Activated T-cell treated with anti-CD3 and anti-CD28 coated beads for 24 hours (primary cell): ENCODE data around the gene RUFY1.
"Not testable (repeated sequence)": the region's sequence is repeated elsewhere in the genome, so short reads cannot be mapped to it uniquely, and the experiment has no call there.

Experiments
- DNase-seq: peaks from one replicate; pipeline ENCODE4 v3.0.0-alpha.2; 2020; ENCODE audit warnings: low read depth

The RUFY1 gene

DNA sequence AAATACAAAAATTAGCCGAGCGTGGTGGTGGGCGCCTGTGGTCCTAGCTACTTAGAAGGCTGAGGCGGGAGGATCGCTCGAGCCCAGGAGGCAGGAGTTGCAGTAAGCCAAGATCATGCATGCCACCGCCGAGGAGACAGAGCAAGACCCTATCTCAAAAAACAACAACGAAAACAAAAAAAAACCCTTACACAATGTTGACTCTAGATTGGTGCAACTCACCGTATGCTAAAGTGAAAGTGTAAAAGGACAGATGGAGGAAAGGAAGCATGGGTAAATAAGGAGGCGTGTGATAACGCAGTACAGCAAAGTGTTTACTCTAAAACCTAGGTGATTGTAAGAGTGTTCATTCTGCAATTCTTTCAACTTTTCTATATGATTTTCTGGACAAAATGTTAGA, 15.9 kb upstream of the RUFY1 start:
- no peak for DNase-seq

DNA sequence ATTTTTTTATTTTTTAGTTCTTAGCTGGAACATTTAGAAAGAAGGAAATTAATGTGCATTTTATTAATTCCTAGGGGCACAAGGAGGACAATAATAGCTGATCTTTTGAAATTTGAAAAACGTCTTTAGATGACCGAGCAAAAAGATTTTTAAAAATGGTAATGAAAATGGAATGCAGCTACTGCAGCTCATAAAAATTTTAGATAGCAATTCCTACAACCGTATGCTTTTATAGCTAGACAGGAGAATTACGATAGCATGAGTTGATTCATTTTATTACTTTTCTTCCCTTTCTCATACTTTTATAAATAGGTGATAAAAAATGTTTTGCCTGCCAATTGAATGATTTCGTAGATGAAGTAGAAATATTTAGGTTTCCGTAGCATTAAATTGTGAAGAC, 13.7 kb upstream of the RUFY1 start:
- DNase-seq, result no peak

DNA sequence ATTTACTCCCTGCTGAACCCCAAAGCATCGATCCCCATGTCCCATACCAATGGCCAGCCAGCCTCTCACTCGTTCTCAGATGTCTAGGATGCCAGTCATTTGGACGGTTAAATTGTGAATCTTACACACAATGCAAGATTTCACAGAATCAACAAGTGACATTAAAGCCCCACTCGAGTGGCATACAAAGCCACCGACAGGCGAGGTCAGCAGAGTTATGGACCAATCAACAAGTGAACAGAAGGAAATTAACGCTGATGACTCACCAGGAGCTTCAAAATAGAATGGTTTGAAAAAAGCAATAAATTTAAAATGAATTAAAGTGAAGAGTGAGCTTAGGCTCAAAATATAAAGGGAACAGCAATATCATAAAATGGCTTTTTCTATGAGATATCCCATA, 8.2 kb upstream of the RUFY1 start:
- no peak for DNase-seq

DNA sequence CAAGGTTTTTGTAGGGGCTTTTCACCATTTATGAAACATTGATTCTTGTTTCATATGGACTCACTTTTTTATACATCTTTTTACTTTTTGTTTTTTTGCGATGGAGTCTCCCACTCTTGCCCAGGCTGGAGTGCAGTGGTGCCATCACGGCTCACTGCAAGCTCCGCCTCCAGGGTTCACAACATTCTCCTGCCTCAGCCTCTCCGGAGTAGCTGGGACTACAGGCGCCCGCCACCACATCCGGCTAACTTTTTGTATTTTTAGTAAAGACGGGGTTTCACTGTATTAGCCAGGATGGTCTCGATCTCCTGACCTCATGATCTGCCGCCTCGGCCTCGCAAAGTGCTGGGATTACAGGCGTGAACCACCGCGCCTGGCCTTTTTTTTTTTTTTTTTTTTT, 7.1 kb upstream of the RUFY1 start:
- not testable (repeated sequence) for DNase-seq

DNA sequence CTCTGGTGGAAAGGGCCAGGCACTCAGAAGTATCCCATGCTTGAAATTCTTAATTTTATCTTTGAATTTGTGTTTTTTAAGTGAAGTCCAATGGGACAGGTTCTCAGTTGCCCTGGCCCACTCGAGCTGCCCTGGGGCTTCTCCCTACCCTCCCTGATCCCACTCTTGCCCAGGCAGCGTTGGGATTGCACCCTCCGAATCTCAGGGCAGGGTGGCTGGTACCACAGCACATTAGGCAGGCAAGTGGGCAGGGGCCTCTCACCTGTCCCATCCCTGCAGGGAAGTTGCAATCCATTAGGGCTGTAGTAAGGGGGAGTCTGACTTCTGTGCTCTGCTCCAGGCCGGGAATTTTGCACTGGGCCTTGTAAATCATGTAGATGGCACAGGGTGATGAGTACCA, 2.7 kb downstream of the RUFY1 start:
- no peak for DNase-seq

DNA sequence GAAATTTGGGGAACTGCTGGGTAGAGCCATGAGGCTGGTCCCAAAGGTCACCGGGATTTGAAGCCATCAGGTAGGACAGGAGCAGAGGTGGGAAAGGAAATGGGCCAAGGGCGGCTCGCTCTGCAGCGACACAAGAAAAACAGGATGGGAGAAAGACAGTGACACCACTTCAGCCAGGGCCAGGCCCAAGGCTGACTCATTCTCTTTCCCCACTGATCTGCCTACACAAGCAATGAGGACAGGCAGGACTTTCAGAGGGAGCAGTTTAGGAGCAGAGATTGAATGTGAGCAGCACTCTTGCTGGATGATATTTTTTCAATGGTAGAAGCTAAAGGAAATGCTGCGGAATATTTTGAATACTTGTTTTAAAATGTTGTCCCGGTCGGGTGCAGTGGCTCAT, 3.5 kb downstream of the RUFY1 start:
- DNase-seq, result no peak

DNA sequence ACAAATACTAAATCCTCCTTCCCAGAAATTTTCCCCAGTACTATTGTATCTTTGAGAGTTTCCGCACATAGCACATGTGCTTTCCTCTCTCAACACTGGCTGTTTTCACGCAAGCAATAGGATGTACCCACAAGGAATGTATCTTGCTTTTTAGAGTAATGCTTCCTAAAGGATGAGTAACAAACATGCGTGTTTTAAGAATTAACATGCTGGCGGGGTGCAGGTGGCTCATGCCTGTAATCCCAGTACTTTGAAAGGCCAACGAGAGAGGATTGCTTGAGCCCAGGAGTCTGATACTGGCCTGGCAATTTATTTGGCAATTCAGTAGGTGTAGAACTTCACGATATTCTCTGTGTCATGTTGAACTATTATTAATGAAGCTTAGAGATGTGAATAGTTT, 4.6 kb downstream of the RUFY1 start:
- DNase-seq, result no peak

DNA sequence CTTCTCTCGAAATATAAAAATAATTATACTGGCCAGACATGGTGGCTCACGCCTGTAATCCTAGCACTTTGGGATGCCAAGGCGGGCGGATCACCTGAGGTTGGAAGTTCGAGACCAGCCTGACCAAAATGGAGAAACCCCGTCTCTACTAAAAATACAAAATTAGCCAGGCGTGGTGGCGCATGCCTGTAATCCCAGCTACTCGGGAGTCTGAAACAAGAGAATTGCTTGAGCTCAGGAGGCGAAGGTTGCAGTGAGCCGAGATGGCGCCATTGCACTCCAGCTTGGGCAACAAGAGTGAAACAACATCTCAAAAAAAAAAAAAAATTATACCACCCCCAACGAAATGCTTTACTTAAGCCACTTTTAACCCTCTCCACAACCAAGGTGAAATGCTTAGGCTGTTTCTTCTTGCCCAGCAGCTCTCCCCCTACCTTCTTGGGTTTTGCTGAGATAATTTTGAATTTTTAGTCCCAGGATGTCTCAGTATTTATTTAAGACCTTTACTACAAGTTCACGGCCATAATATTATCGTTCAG, 8.0 kb downstream of the RUFY1 start:
- not testable (repeated sequence) for DNase-seq

DNA sequence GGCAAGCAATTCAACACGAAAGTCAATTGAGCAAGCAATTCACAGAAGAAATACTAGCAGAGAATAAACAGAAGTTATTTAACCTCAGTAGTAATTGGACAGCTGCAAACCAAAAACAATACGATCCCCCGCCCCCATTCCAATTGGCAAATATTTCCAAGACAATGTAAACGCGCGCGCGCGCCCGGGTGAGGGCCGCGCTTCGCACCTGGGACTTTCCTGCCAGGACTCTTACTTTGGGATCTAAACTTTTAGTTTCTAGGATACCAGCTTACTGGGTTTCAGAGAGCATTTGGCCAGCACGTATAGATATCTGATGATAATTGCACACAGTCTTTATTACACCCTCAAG, 8.6 kb downstream of the RUFY1 start:
- no peak for DNase-seq

DNA sequence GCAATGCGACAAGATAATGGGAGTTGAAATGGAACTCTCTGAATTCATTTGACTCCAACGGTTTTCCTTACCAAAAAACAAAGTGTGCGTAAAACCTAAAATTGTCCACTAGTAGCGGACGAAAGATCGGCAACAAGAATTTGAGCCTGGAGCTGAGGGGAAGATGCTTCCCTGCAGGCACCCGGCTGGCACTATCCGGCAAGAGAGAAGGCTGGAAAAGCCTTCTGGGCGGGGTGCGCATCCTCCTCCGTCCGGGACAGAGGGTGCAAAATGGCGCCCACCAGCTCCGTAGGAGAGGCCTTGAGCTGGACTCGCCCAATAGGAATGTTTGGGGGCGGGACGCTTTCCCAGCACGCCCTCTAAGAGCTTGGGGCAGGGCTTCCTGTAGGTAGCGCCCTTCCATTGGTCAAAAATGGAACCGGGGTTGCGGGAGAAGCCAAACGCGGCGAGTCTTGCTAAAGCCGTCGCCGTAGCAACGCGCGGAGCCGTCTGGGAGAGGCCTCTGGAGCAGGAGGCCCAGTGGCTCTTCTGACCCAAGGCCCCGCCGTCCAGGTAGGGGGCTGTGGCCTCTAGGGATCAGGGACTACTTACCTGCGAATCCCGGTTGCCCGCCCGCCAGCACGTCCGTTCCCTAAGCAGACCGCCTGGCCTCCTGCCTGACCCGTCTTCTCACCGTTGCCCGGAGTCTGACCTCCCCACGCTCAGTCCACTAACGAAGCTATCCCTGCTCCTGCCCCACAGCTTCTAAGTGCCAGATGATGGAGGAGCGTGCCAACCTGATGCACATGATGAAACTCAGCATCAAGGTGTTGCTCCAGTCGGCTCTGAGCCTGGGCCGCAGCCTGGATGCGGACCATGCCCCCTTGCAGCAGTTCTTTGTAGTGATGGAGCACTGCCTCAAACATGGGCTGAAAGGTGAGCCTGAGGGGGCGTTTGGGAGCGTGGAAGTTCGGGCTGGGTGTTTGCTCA, 9.2 kb downstream of the RUFY1 start:
- peak; percentile 86 for DNase-seq

DNA sequence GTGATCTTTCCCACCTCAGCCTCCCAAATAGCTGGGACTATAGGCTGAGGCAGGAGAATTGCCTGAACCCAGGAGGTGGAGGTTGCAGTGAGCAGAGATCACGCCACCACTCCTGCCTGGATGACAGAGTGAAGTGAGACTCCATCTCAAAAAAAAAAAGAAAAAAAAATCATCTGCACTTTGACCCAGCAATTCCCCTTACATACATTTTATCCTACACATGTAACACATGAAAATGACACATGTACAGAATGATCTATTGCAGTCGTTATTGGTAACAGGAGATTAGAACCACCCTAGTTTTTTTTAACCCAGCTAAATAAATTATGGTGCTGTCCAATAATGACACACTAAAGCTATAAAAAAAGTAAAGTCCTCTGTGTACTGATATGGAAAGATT, 14.2 kb downstream of the RUFY1 start:
- no peak for DNase-seq

DNA sequence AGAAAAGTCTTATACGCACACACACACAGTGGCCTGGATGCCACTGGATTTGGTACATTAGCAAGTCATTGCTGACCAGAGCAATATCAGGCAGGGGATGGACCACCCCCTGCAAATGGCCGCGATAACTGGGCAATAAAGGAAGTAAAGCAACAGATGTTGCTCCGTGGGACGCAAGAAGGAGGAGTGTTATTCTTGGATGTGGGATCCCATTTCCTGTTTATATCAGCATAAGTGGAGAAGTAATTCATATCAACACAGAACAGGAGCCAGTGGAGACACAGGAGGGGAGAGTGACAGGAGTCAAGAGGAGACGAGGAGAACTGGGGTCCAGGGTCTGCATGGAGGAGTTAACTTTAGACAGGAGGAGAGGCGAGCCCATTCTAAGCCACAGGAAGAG, 18.4 kb downstream of the RUFY1 start:
- DNase-seq, result no peak

DNA sequence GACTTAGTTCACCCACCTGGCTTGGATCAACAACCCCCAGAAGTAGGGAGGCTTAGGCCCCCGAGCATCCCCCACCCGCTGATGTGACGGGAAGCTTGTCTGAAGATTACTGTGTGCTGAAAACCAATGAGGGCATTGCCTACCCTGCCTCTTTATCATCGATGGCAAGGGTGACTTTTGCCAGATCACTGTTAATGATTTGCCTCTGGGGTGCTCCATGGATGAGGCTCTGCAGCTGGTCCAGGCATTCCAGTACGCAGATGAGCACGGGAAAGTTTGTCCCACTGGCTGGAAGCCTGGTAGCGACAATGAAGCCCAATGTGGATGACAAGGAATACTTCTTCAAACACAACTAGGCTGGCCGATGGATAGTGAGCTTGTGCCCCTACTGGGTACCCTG, 22.0 kb downstream of the RUFY1 start:
- DNase-seq, result no peak

DNA sequence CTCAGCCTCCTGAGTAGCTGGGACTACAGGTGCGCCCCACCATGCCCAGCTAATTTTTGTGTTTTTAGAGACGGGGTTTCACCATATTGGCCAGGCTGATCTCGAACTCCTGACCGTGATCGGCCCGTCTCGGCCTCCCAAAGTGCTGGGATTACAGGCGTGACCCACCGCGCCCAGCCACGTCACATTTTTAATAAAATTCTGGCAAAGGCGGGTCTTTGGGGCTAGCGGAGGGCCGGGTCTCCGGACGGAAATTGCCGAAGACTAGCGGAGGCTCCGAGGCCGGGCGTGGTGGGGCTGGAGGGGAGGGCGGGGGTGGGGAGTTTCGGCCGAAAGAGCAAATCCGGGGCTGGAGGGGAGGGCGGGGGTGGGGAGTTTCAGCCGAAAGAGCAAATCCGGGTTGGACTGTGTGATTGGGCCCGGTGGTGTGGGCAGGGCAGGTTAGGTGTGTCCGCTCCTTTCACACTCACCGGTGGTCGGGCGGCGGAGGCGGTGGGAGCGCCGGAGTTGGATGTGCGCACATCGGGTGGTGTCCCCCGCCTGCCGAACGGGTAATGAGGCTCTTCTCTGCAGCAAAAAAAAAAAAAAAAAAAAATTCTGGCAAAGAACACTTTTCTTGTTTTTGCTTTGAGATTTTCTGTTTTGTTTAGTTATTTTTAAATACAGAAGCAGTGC, 27.1 kb downstream of the RUFY1 start:
- no peak for DNase-seq

DNA sequence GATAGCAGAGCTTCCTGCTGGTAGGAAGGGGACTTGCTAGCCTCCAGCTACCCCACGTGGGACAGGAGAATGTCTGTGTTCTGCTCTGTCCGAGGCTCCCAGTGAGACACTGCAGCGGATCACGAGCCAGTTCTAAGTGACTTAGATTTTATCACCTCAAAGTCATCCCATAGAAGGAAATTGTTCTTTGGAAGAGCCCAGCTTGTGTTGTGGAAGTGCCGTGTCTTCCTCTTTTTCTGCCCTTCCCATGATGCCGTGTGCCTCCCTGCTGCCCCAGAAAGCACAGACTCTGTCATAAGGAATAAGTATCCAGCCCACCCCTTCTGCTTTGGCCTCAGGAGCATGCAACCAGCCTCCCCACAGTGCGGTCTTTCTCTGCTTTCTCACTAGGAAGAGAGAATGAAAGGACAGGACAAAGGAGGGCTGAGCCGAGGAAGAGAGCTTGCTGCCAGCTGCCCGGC, 35.6 kb downstream of the RUFY1 start:
- DNase-seq, result no peak

DNA sequence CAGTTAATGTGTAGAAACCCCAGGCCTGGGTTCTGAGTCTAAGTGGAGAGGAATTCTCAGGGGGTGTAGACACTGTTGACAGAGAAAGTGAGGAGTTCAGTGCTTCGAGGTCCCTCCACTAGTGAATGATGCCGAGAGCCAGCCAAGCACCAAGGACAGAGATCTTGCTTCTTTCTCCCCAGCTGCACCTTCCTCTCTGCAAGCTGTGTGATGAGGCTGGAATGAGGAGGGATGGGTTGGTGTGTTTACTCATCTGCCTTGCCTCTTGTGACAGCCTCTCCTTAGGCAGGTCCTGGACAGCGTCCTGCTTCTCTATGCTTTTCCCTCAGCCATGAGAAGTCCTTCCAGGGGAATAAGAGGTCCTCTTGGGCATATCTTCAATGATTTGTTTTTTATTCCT, 37.8 kb downstream of the RUFY1 start:
- no peak for DNase-seq

DNA sequence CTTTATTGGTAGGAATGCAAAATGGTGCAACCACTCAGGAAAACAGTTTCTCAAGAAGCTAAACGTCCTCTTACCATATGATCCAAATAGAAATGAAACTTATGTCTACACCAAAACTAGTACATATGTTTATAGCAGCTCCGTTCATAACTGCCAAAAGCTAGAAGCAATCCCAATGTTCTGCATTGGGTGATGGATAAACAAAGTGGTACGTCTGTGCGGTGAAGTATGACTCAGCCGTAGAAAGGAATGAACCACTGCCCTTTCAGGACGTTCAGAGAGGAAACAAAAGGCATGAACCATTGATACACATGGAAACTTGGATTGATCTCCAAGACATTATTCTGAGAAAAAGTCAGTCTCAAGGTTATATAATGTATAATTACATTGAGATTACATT, 45.6 kb downstream of the RUFY1 start:
- DNase-seq, result no peak

DNA sequence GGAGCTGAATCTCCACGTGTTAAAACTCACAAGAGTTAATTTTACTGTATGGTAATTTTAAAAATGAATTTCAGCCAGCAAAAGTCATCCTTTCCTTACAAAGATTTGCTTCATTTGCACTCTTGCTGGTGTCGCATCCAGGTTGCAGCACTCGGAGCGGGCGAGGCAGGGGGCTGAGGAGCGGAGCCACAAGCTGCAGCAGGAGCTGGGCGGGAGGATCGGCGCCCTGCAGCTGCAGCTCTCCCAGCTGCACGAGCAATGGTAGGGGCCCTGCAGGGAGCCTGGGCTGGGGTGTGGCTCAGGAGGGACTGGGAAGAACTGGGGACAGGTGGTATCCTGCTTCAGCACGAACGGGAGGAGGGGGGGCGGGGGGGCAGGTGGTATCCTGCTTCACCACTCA, 46.1 kb downstream of the RUFY1 start:
- no peak for DNase-seq

DNA sequence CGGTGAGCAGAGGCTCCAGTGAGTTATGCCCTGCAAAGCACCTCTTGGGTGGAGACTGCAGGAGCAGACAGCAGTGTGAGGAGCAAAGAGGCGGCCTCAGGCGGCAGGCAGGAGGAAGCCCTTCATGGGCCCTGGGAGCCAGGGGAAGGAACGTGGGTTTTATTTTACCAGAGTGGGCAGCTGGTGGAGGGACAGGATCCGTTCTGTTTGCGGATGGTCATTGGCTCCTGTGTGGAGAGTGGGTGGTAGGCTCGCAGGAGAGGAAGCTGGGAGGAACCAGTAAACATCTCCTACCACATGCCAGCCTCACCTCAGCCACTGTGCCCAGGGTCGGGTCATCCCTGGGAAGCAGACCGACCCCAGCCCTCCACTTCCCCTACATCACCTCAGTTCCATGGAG, 48.7 kb downstream of the RUFY1 start:
- no peak for DNase-seq

DNA sequence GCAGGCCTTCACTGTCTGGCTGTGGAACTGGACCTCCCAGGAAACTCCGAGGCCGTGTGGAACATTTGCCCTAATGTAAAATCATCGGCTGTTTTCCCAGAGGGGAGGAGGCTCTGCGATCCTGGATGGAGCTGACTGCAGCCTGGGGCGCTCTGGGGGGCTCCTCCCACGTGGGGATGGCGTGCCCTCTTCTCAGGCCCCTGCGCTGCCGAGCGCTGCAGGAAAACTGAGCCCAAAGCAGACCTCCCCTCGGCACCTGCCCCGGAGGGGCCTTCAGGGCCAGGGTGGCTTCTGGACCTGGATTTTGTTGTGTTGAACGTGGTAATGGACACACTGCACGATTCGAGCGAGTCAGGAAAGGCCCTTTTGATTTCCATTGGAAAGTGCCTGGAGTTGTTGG, 49.2 kb downstream of the RUFY1 start:
- no peak for DNase-seq

DNA sequence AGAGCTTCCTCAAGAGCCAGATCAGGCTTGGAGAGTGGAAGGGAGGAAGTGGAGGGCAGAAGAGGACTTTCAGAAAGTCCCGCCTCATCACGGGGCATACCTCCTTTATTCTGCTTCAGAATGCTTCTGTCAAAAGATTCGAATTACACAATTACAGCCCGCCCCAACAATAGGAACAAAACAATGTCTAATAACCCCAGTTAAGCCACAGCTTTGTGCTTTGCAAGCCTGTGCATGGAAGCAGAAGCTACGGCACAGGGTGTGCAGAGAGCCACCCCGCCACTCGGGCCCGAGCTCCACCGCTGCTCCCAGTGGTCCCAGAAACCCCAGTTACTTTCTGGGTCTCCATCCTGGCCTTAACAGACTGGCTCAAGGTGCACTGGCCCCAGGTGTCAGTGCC, 49.6 kb downstream of the RUFY1 start:
- DNase-seq, result no peak

DNA sequence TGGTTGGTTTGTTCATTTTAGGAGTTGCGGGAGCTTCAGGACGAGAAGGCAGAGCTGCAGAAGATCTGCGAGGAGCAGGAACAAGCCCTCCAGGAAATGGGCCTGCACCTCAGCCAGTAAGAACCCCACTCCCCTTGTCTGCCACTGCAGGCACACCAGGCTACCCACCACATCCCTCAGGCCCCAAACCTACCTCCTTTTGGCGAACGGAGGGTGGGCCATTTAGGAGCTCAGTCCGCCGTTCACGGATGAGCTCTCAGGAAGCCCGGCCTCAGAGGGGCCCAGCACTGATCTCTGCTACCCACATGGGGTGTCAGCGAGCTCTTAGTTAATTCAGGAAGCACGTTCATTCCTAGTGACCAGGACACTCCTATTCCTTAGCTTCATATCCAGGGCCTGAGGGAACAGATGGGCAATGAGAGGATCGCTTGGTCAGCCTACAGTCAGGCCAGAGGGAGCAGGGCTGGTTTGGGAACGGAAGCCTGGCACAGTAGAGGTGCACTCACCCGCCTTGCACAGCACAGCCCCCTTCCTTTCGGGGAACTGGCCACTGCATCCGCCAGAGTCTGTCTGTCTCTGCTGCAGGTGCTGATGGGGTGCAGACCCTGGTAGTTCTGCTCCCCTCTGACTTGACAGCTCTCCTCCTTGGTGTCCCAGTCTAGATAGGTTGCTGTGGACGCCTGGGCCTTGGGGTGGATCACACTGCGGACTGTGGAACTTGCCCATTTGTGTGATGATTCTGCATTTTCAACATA, 51.7 kb downstream of the RUFY1 start:
- no peak for DNase-seq

DNA sequence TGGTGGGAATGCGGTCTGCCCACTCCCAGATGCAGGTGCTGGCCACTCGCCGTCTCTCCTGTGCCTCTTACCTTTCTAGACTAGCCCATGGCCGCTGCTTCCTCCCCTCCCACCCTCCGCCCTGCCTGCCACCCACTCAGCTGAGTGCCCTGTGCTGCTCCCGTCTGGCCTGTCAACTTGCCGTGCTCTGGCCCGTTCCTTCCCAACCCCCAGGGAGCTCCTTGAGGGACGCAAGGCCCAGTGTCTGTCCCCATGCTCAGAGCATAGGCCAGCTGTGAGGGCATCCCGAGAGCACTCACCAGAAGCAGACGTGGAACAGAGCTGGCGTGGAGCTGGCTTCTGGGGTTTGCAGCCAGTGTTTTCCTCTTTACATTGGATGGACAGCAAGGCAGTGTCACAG, 53.0 kb downstream of the RUFY1 start:
- no peak for DNase-seq
